Measurements from ENCODE around the gene RPS19BP1. TPM values are rescaled to one million over a fixed set of nuclear protein-coding genes. Genes with fewer than 3 reads are reported as not detected.
"Not testable (repeated sequence)": the region's sequence is repeated elsewhere in the genome, so short reads cannot be mapped to it uniquely, and the experiment has no call there.

The RPS19BP1 gene
- total RNA-seq, 1 donor from 2014 or later, result 67.9 TPM

GRCh38 chr22:39513791-39514190, 18.8 kb downstream of the RPS19BP1 start:
- Histone ChIP-seq H3K9me3 (no peaks in the 10 kb centered on the region), H3K36me3 (peaks cover 77% of the 10 kb centered on the region), H3K27me3 (ENCODE audit: low read depth) (no peaks in the 10 kb centered on the region), H3K27ac (no peak overlapping the region), H3K4me1 (peaks cover 6% of the 10 kb centered on the region), H3K4me3 (no peak overlapping the region)
- DNase-seq (no peak), ATAC-seq (no peak)
- intact Hi-C loops (cut with DNase I), result no loop called here
- TF ChIP-seq CTCF (IDR thresholded peaks at IDR 0.05), result no peak

GRCh38 chr22:39512026-39512425, 20.5 kb downstream of the RPS19BP1 start:
- intact Hi-C loops (cut with DNase I), result no loop called here
- no peak overlapping the region for H3K27ac ChIP-seq
- no peak overlapping the region for H3K4me3 ChIP-seq
- H3K27me3 ChIP-seq (ENCODE audit: low read depth), result no peaks in the 10 kb centered on the region
- H3K9me3 ChIP-seq, result no peaks in the 10 kb centered on the region
- no peak for DNase-seq
- no peak for ATAC-seq
- H3K36me3 ChIP-seq, result peaks cover 94% of the 10 kb centered on the region
- TF ChIP-seq CTCF (IDR thresholded peaks at IDR 0.05), result no peak
- no peaks in the 10 kb centered on the region for H3K4me1 ChIP-seq

GRCh38 chr22:39511226-39511625, 21.3 kb downstream of the RPS19BP1 start:
- no peak for DNase-seq
- TF ChIP-seq CTCF (IDR thresholded peaks at IDR 0.05), result no peak
- Histone ChIP-seq H3K9me3 (no peaks in the 10 kb centered on the region), H3K27ac (no peak overlapping the region), H3K36me3 (peaks cover 100% of the 10 kb centered on the region), H3K27me3 (ENCODE audit: low read depth) (no peaks in the 10 kb centered on the region), H3K4me1 (no peaks in the 10 kb centered on the region), H3K4me3 (no peak overlapping the region)
- ATAC-seq, result no peak
- intact Hi-C loops (cut with DNase I), result no loop called here

- DNase-seq (no peak), ATAC-seq (no peak)
- Histone ChIP-seq H3K4me3 (no peak overlapping the region), H3K36me3 (peaks cover 100% of the 10 kb centered on the region), H3K9me3 (no peaks in the 10 kb centered on the region), H3K27ac (no peak overlapping the region), H3K27me3 (ENCODE audit: low read depth) (no peaks in the 10 kb centered on the region), H3K4me1 (no peaks in the 10 kb centered on the region)
- intact Hi-C loops (cut with DNase I), result no loop called here
- no peak for TF ChIP-seq CTCF (IDR thresholded peaks at IDR 0.05)
These were observed 21.9 kb downstream of the RPS19BP1 start for GRCh38 chr22:39510529-39511149.

- no peak for TF ChIP-seq CTCF (IDR thresholded peaks at IDR 0.05)
- Histone ChIP-seq H3K27ac (no peak overlapping the region), H3K4me1 (peaks cover 10% of the 10 kb centered on the region), H3K27me3 (ENCODE audit: low read depth) (no peaks in the 10 kb centered on the region), H3K9me3 (no peaks in the 10 kb centered on the region), H3K36me3 (peaks cover 96% of the 10 kb centered on the region), H3K4me3 (no peak overlapping the region)
- no peak for DNase-seq
- intact Hi-C loops (cut with DNase I), result no loop called here
- ATAC-seq, result no peak
These were observed 24.2 kb downstream of the RPS19BP1 start for GRCh38 chr22:39508393-39508792.

GRCh38 chr22:39507021-39507420, 25.5 kb downstream of the RPS19BP1 start:
- H3K27ac ChIP-seq; H3K4me3 ChIP-seq; ATAC-seq; H3K9me3 ChIP-seq; intact Hi-C loops (cut with DNase I); H3K27me3 ChIP-seq (ENCODE audit: low read depth): not testable (repeated sequence)
- DNase-seq, result peak; percentile 24
- Histone ChIP-seq H3K36me3 (peaks cover 82% of the 10 kb centered on the region), H3K4me1 (peaks cover 16% of the 10 kb centered on the region)

All from lower lobe of right lung (tissue), 2 donors.